Activated naive CD8-positive, alpha-beta T cell treated with anti-CD3 and anti-CD28 coated beads, Interleukin-2, amount 10 ng/mL, durations not matched to agents 7 days and 5 days (primary cell): Measurements from ENCODE around the gene SMG1. TPM values are rescaled to one million over a fixed set of nuclear protein-coding genes. Genes with fewer than 3 reads are reported as not detected.
"Not testable (repeated sequence)": the region's sequence is repeated elsewhere in the genome, so short reads cannot be mapped to it uniquely, and the experiment has no call there.

ENCODE experiments used
- ATAC-seq: fragments of 150-1000 bp; cut with Tn5 transposase; one replicate; pipeline ENCODE4 v1.10.0; 2021; ENCODE audit warnings: low read depth, moderate library complexity
- POLR2A ChIA-PET: fragments of 350-600 bp; sonication (Branson Sonifier 250); formaldehyde crosslinking; loops from one replicate; lab custom pipeline; 2021; ENCODE audit warnings: antibody characterized with exemption; lab: Charles Lee
- DNase-seq: peaks from one replicate; pipeline ENCODE4 v3.0.0; 2021
- H3K27ac Mint-ChIP-seq: one replicate; pipeline ENCODE4 v1.8.0; 2022; ENCODE audit warnings: mild to moderate bottlenecking, mixed read lengths
- H3K27me3 Mint-ChIP-seq: one replicate; pipeline ENCODE4 v1.8.0; 2022; ENCODE audit warnings: mild to moderate bottlenecking, moderate library complexity, mixed read lengths
- H3K36me3 Mint-ChIP-seq: one replicate; pipeline ENCODE4 v1.8.0; 2021; ENCODE audit warnings: mild to moderate bottlenecking, mixed read lengths
- H3K4me1 Mint-ChIP-seq: one replicate; pipeline ENCODE4 v1.8.0; 2021; ENCODE audit warnings: mixed read lengths
- H3K4me3 Mint-ChIP-seq: one replicate; pipeline ENCODE4 v1.8.0; 2022; ENCODE audit warnings: mild to moderate bottlenecking, moderate library complexity, mixed read lengths
- H3K9me3 Mint-ChIP-seq: one replicate; pipeline ENCODE4 v1.8.0; 2021; ENCODE audit warnings: mixed read lengths
- total RNA-seq, 2 experiments: library from RNA; stranded (reverse); gene quantifications; one replicate each; pipeline ENCODE4 v1.2.3, GENCODE V29; 2021

SMG1 gene
- total RNA-seq, 2 experiments from 2014 or later: 130 to 132 TPM

GRCh38 chr16:18866277-18866823, 59.9 kb downstream of the SMG1 start:
- H3K4me3 Mint-ChIP-seq, H3K27ac Mint-ChIP-seq, H3K9me3 Mint-ChIP-seq, DNase-seq, POLR2A ChIA-PET, H3K27me3 Mint-ChIP-seq, ATAC-seq, H3K4me1 Mint-ChIP-seq: not testable (repeated sequence)
- H3K36me3 Mint-ChIP-seq: peaks cover 21% of the 10 kb centered on the region

GRCh38 chr16:18862891-18863290, 63.3 kb downstream of the SMG1 start:
- H3K36me3 Mint-ChIP-seq: peaks cover 24% of the 10 kb centered on the region
- DNase-seq, POLR2A ChIA-PET, ATAC-seq, H3K27me3 Mint-ChIP-seq, H3K9me3 Mint-ChIP-seq, H3K4me1 Mint-ChIP-seq, H3K4me3 Mint-ChIP-seq: not testable (repeated sequence)
- H3K27ac Mint-ChIP-seq: peak overlapping the region; percentile 28

- Mint-ChIP-seq H3K36me3 (peaks cover 27% of the 10 kb centered on the region), H3K4me1 (peaks cover 1% of the 10 kb centered on the region), H3K9me3 (no peaks in the 10 kb centered on the region), H3K27me3 (no peaks in the 10 kb centered on the region), H3K27ac (no peak overlapping the region), H3K4me3 (no peak overlapping the region)
- POLR2A ChIA-PET: no interaction called here
- ATAC-seq (no peak), DNase-seq (no peak)
Measured at GRCh38 chr16:18855196-18855595, 71.0 kb downstream of the SMG1 start.

- POLR2A ChIA-PET: interaction anchor here (1.8 kb wide), 1 partner anchor 52 kb away, joined by 5 read pairs; the partner anchor contains the start of gene ARL6IP1
- no peaks in the 10 kb centered on the region for H3K27me3 Mint-ChIP-seq
- peaks cover 1% of the 10 kb centered on the region for H3K4me1 Mint-ChIP-seq
- peaks cover 29% of the 10 kb centered on the region for H3K36me3 Mint-ChIP-seq
- H3K9me3 Mint-ChIP-seq: no peaks in the 10 kb centered on the region
- no peak for DNase-seq
- no peak overlapping the region for H3K27ac Mint-ChIP-seq
- ATAC-seq: no peak
- no peak overlapping the region for H3K4me3 Mint-ChIP-seq
Measured at GRCh38 chr16:18853694-18854093, 72.5 kb downstream of the SMG1 start.

- POLR2A ChIA-PET: no interaction called here
- ATAC-seq: no peak
- peaks cover 25% of the 10 kb centered on the region for H3K36me3 Mint-ChIP-seq
- no peaks in the 10 kb centered on the region for H3K9me3 Mint-ChIP-seq
- peaks cover 1% of the 10 kb centered on the region for H3K4me1 Mint-ChIP-seq
- H3K4me3 Mint-ChIP-seq: no peak overlapping the region
- no peak overlapping the region for H3K27ac Mint-ChIP-seq
- DNase-seq: no peak
- no peaks in the 10 kb centered on the region for H3K27me3 Mint-ChIP-seq
Measured at GRCh38 chr16:18852647-18853046, 73.6 kb downstream of the SMG1 start.

- H3K36me3 Mint-ChIP-seq: peaks cover 35% of the 10 kb centered on the region
- no peak overlapping the region for H3K4me3 Mint-ChIP-seq
- no peaks in the 10 kb centered on the region for H3K27me3 Mint-ChIP-seq
- POLR2A ChIA-PET: interaction anchor here (1.5 kb wide), 1 partner anchor 56 kb away, joined by 3 read pairs; the partner anchor contains the start of gene RPS15A
- no peak for ATAC-seq
- H3K4me1 Mint-ChIP-seq: peaks cover 3% of the 10 kb centered on the region
- no peaks in the 10 kb centered on the region for H3K9me3 Mint-ChIP-seq
- DNase-seq: no peak
- no peak overlapping the region for H3K27ac Mint-ChIP-seq
Measured at GRCh38 chr16:18846416-18846815, 79.8 kb downstream of the SMG1 start.

- Mint-ChIP-seq H3K36me3 (peaks cover 40% of the 10 kb centered on the region), H3K4me1 (peaks cover 3% of the 10 kb centered on the region), H3K27ac (no peak overlapping the region), H3K9me3 (no peaks in the 10 kb centered on the region), H3K4me3 (no peak overlapping the region), H3K27me3 (no peaks in the 10 kb centered on the region)
- no peak for ATAC-seq
- POLR2A ChIA-PET: no interaction called here
- DNase-seq: no peak
Measured at GRCh38 chr16:18842565-18842964, 83.6 kb downstream of the SMG1 start.

- no peak for DNase-seq
- no peak overlapping the region for H3K4me3 Mint-ChIP-seq
- no peaks in the 10 kb centered on the region for H3K27me3 Mint-ChIP-seq
- H3K27ac Mint-ChIP-seq: no peak overlapping the region
- POLR2A ChIA-PET: no interaction called here
- no peaks in the 10 kb centered on the region for H3K9me3 Mint-ChIP-seq
- no peak for ATAC-seq
- H3K4me1 Mint-ChIP-seq: peaks cover 3% of the 10 kb centered on the region
- peaks cover 42% of the 10 kb centered on the region for H3K36me3 Mint-ChIP-seq
Measured at GRCh38 chr16:18841833-18842525, 84.2 kb downstream of the SMG1 start.

GRCh38 chr16:18839555-18839954, 86.7 kb downstream of the SMG1 start:
- Mint-ChIP-seq H3K9me3 (no peaks in the 10 kb centered on the region), H3K27me3 (no peaks in the 10 kb centered on the region), H3K36me3 (peaks cover 45% of the 10 kb centered on the region), H3K4me3 (no peak overlapping the region), H3K4me1 (peaks cover 3% of the 10 kb centered on the region), H3K27ac (no peak overlapping the region)
- ATAC-seq (no peak), DNase-seq (no peak)
- POLR2A ChIA-PET: no interaction called here

- Mint-ChIP-seq H3K4me1 (no peaks in the 10 kb centered on the region), H3K9me3 (no peaks in the 10 kb centered on the region), H3K4me3 (no peak overlapping the region), H3K36me3 (peaks cover 41% of the 10 kb centered on the region), H3K27ac (no peak overlapping the region), H3K27me3 (no peaks in the 10 kb centered on the region)
- ATAC-seq (no peak), DNase-seq (no peak)
- POLR2A ChIA-PET: interaction anchor here (1.1 kb wide), 1 partner anchor 33 kb away, joined by 3 read pairs; no protein-coding TSS in a partner anchor
Measured at GRCh38 chr16:18836702-18837101, 89.5 kb downstream of the SMG1 start.

GRCh38 chr16:18834864-18835263, 91.3 kb downstream of the SMG1 start:
- DNase-seq (no peak), ATAC-seq (no peak)
- Mint-ChIP-seq H3K27ac (no peak overlapping the region), H3K9me3 (no peaks in the 10 kb centered on the region), H3K27me3 (no peaks in the 10 kb centered on the region), H3K4me1 (no peaks in the 10 kb centered on the region), H3K4me3 (no peak overlapping the region), H3K36me3 (peaks cover 36% of the 10 kb centered on the region)
- POLR2A ChIA-PET: no interaction called here

GRCh38 chr16:18833707-18834505, 92.3 kb downstream of the SMG1 start:
- Mint-ChIP-seq H3K36me3 (peaks cover 38% of the 10 kb centered on the region), H3K27me3 (no peaks in the 10 kb centered on the region), H3K4me1 (no peaks in the 10 kb centered on the region), H3K4me3 (no peak overlapping the region), H3K9me3 (no peaks in the 10 kb centered on the region), H3K27ac (peak overlapping the region; percentile 4)
- no peak for DNase-seq
- POLR2A ChIA-PET: no interaction called here
- no peak for ATAC-seq

GRCh38 chr16:18832613-18833012, 93.6 kb downstream of the SMG1 start:
- Mint-ChIP-seq H3K9me3 (no peaks in the 10 kb centered on the region), H3K4me3 (no peak overlapping the region), H3K27me3 (no peaks in the 10 kb centered on the region), H3K4me1 (peaks cover 2% of the 10 kb centered on the region), H3K36me3 (peaks cover 39% of the 10 kb centered on the region), H3K27ac (no peak overlapping the region)
- no peak for ATAC-seq
- DNase-seq: no peak
- POLR2A ChIA-PET: interaction anchor here (5.8 kb wide), 1 partner anchor 31 kb away, joined by 20 read pairs; the partner anchor contains the start of gene ARL6IP1
